ACC112 (cell line): ENCODE data around the gene FPGS.
"Not testable (repeated sequence)": the region's sequence is repeated elsewhere in the genome, so short reads cannot be mapped to it uniquely, and the experiment has no call there.

Experiments used
- H2AFZ ChIP-seq: fragments of 200-600 bp; sonication (generic); one replicate; pipeline ENCODE4 v1.6.0; 2017; ENCODE audit warnings: antibody characterized with exemption, low read length; ENCODE audit not compliant: unreplicated experiment
- H3K27ac ChIP-seq: fragments of 200-600 bp; sonication (generic); 2 replicates; pipeline ENCODE4 v1.5.1; 2014; ENCODE audit warnings: low read depth, mild to moderate bottlenecking, antibody characterized with exemption, low read length, moderate library complexity
- H3K27me3 ChIP-seq: fragments of 200-600 bp; sonication (generic); 2 replicates; pipeline ENCODE4 v1.6.1; 2014; ENCODE audit warnings: mild to moderate bottlenecking, antibody characterized with exemption, low read length, moderate library complexity, mixed read lengths; ENCODE audit not compliant: insufficient read depth
- H3K36me3 ChIP-seq: fragments of 200-600 bp; sonication (generic); 2 replicates; pipeline ENCODE4 v1.6.1; 2016; ENCODE audit warnings: mild to moderate bottlenecking, antibody characterized with exemption, low read length, moderate library complexity, mixed read lengths; ENCODE audit not compliant: insufficient read depth
- H3K4me1 ChIP-seq: fragments of 200-600 bp; sonication (generic); one replicate; pipeline ENCODE4 v1.6.1; 2016; ENCODE audit warnings: low read length, mixed read lengths; ENCODE audit not compliant: insufficient read depth, unreplicated experiment, control insufficient read depth
- H3K4me3 ChIP-seq: fragments of 200-600 bp; sonication (generic); 2 replicates; pipeline ENCODE4 v1.5.1; 2014; ENCODE audit warnings: mild to moderate bottlenecking, low read depth, low read length
- H3K79me2 ChIP-seq: fragments of 200-600 bp; sonication (generic); one replicate; pipeline ENCODE4 v1.6.0; 2016; ENCODE audit warnings: low read length; ENCODE audit not compliant: control insufficient read depth, unreplicated experiment, insufficient read depth

The FPGS gene

DNA sequence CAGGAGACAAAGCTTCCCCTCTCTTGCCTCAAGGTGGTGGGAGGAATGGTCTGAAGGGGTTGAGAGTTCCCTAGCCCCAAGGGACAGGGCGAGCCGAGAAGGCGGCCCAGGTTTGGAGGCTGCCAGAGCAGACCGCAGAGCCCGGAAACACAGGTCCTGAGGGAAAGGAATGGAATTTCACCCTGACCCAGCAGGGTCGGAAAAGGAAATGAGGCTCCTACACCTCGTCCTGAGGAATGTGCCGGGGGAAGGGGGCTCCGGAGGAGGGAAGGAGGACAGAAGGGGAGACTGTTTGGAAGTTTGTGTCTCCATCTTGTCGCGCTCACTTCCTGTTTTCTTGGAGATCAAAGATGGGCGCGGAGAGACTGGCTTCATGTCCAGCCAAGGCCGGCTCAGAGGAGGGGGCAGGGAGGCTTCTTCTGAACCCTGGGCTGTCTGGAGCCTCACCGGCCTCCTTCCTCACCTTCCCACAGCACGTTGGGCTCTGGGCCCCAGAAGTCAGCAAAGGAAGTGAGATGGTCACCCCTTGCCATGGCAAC is 42.2 kb downstream of the FPGS start:
- peak overlapping the region; percentile 43 for H3K4me3 ChIP-seq
- peak overlapping the region; percentile 1 for H2AFZ ChIP-seq
- peaks cover 86% of the 10 kb centered on the region for H3K79me2 ChIP-seq
- H3K27ac ChIP-seq: peak overlapping the region; percentile 91
- no peaks in the 10 kb centered on the region for H3K27me3 ChIP-seq
- H3K36me3 ChIP-seq: peaks cover 21% of the 10 kb centered on the region
- H3K4me1 ChIP-seq: peaks cover 60% of the 10 kb centered on the region

DNA sequence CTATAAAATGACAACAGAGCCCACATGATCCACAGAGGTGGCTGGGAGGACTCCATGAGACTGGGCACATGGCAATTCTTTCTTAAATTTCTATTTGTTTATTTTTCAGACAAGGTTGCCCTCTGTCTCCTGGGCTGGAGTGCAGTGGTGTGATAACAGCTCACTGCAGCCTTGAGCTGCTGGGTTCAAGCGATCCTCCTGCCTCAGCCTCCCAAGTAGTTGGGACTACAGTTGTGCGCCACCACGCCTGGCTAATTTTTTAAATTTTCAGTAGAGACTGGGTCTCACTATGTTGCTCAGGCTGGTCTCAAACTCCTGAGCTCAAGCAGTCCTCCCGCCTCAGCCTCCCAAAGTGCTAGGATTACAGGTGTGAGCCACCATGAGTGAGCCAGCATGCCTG is 42.9 kb downstream of the FPGS start:
- peaks cover 52% of the 10 kb centered on the region for H3K4me1 ChIP-seq
- H3K27ac ChIP-seq: peak overlapping the region; percentile 91
- H2AFZ ChIP-seq: peak overlapping the region; percentile 1
- H3K36me3 ChIP-seq: peaks cover 28% of the 10 kb centered on the region
- H3K79me2 ChIP-seq: peaks cover 88% of the 10 kb centered on the region
- H3K4me3 ChIP-seq: peak overlapping the region; percentile 56
- H3K27me3 ChIP-seq: not testable (repeated sequence)

DNA sequence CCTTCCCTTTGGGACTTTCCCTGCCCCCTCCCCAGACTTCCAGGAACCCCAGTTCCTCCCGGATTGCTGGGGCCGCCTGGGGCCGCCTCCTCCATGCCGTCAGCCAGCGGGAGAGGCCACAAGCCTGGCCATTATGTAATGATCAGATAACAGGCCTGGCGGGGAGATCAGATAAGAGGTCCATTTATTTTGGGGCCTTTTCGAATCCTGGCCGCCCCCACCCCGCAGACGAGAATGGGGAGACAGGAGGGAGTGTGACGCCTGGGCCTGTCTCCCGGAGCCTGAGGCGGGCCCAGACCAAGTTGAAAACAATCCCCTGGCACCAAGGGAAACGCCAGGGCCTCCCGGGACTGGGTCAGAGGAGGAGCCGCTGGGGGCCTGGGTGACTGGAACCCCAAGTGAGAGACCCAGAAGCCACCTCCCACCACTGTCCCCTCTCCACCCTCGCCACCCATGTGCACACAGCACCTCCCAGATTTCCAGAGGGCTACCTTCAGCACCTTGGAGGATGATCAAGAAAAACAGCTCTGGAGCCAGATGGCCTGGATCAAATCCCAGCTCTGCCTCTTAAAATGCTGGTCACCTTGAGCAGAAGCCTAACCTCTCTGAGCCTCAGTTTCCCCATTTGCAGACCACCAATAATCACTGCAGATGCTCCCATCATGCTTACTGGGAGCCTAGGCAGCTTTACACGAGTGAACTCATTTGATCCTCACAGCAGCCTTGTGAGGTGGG is 43.9 kb downstream of the FPGS start:
- H3K4me1 ChIP-seq: peaks cover 44% of the 10 kb centered on the region
- H2AFZ ChIP-seq: no peak overlapping the region
- peaks cover 88% of the 10 kb centered on the region for H3K79me2 ChIP-seq
- peak overlapping the region; percentile 91 for H3K27ac ChIP-seq
- no peaks in the 10 kb centered on the region for H3K27me3 ChIP-seq
- peak overlapping the region; percentile 56 for H3K4me3 ChIP-seq
- peaks cover 31% of the 10 kb centered on the region for H3K36me3 ChIP-seq

DNA sequence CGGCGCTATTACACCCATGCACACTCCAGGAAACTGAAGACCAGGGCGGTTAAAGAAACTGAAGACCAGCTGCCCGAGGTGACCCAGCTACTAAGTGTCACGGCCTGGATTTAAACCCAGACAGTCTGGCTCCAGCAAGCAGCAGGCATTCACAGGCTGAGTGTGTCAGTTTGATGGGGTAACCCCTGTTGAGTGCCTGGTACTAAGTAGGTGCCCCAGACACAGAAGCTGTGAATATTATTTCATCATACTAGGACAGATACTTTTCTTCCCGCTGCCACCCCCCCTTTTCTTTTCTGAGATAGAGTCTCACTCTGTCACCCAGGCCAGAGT is 44.5 kb downstream of the FPGS start:
- Histone ChIP-seq H3K4me1 (peaks cover 44% of the 10 kb centered on the region), H3K27ac (peak overlapping the region; percentile 91), H2AFZ (no peak overlapping the region), H3K27me3 (no peaks in the 10 kb centered on the region), H3K4me3 (peak overlapping the region; percentile 56), H3K79me2 (peaks cover 89% of the 10 kb centered on the region), H3K36me3 (peaks cover 30% of the 10 kb centered on the region)

DNA sequence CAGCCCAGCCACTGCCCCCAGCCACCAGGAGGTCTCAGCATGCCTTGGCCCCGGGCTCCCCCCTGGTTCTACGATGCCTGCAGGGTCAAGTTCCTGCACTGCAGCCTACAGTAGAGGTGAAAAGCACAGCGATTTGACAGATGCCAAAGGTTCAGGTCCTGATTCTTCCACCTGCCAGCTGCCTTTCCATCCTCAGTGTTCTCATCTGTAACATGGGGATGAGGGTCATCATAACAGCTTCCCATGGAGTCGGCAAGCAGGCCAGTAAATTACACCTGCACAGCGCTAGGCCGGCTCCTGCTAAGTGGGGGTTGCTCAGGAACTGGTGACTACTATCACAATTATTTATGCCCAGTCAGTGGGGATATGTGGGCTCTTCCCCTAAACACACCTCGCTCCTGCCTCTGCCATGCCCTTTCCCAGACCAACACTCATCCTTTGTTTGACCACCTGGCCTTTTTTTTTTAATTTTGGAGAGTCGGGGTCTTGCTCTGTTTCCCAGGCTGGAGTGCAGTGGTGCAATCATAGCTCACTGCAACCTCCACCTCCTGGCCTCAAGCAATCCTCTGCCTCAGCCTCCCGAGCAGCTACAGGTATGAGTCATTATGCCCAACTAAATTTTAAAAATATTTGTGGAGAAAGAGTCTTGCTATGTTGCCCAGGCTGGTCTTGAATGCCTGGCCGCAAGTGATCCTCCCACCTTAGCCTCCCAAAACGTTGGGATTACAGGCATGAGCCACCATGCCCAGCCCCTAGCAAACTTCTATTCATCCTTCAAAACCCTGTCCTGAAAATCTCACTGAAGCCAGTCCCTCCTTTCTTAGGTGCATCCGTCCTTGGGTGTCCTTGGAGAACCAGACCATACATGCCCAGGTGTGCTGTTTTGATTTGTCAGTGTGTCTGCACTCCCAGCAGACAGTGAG is 45.4 kb downstream of the FPGS start:
- Histone ChIP-seq H3K36me3 (peaks cover 38% of the 10 kb centered on the region), H3K4me3 (no peak overlapping the region), H3K79me2 (peaks cover 93% of the 10 kb centered on the region), H3K4me1 (peaks cover 51% of the 10 kb centered on the region), H3K27ac (peak overlapping the region; percentile 91), H3K27me3 (no peaks in the 10 kb centered on the region), H2AFZ (no peak overlapping the region)

DNA sequence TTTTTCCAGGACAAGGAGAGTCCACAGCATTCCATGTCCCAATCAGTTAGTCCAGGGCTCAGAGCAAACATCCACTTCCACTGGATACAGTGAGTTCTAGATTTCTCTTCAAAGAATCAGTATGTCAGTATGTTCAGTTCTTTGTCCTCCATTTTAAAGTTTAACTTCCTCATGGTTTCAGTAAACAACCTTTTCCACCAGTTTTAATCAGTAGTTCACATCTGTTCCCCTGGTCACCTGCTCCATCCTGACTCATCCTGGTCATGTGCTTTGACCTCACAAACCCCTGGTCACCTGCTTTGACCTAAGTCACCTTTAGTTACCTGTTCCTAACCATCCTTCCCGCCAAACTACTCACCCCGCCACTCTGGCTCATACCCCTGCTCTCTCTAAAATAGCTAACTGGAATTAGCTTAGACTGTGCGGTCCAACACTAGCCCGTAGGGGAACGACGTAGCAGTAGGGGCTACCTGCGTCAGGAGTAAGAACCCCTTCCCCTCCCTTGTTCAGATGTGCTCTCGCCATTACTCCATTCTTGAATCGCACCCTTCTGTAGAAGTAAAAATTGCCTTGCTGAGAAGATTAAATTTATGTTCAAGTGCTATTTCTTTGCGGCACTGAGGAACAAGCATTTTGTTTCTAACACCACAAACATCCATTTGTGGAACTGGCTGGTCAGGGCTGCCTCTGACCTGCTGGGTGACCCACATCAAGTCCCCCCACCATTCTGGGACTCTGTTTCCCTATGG is 46.2 kb downstream of the FPGS start:
- Histone ChIP-seq H2AFZ (no peak overlapping the region), H3K79me2 (peaks cover 98% of the 10 kb centered on the region), H3K4me3 (no peak overlapping the region), H3K27ac (no peak overlapping the region), H3K27me3 (no peaks in the 10 kb centered on the region), H3K36me3 (peaks cover 38% of the 10 kb centered on the region), H3K4me1 (peaks cover 51% of the 10 kb centered on the region)

DNA sequence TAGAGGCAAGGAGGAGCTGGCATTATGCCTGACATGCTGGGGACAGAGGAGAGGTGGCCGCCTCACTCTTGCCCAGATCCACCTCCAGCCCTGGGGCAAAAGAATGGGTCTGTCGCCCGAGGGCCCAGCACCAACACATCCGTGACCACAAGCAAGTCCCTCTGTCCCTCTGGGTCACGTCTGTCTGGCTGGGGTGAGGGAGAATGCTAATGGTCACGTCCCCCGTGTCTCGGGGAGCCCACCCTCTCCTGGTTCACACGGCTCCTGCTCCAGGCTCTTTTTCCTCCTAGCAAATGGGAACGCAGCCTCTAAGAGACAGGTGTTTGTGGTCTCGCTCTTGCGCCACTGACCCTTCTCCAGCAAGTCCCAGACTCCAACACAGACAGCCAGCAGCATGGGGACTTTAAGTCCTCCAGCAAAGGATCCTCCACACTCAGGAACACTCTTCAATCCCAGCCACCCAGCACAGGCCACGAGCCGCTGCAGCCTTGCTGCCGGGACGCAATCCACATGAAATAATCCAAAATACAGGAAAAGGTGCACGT is 47.7 kb downstream of the FPGS start:
- H3K27me3 ChIP-seq: no peaks in the 10 kb centered on the region
- H3K36me3 ChIP-seq: peaks cover 38% of the 10 kb centered on the region
- H3K4me3 ChIP-seq: peak overlapping the region; percentile 96; the same call in 1 of the 2 replicates
- peaks cover 99% of the 10 kb centered on the region for H3K79me2 ChIP-seq
- no peak overlapping the region for H2AFZ ChIP-seq
- no peak overlapping the region for H3K27ac ChIP-seq
- H3K4me1 ChIP-seq: peaks cover 39% of the 10 kb centered on the region

DNA sequence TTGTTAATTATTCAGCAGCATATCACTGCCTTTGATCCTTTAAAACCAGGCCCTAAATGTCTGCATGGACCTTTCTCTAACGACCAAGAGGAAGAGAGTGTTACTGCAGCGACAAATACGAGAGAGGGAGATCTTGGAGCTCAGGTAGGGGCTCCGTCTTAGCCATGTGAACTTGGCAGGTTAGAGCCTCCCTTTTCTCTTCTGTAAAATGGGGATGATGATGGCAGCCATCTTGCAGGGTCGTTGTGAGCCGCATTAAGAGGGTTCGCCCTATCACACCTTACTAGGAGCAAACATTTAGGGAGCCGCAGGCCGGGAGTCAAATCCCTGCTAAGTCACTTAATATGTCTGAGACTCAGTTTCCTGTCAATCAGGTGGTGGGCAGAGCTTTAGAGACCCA is 50.1 kb downstream of the FPGS start:
- Histone ChIP-seq H3K4me3 (peak overlapping the region; percentile 96), H3K4me1 (peaks cover 19% of the 10 kb centered on the region)

DNA sequence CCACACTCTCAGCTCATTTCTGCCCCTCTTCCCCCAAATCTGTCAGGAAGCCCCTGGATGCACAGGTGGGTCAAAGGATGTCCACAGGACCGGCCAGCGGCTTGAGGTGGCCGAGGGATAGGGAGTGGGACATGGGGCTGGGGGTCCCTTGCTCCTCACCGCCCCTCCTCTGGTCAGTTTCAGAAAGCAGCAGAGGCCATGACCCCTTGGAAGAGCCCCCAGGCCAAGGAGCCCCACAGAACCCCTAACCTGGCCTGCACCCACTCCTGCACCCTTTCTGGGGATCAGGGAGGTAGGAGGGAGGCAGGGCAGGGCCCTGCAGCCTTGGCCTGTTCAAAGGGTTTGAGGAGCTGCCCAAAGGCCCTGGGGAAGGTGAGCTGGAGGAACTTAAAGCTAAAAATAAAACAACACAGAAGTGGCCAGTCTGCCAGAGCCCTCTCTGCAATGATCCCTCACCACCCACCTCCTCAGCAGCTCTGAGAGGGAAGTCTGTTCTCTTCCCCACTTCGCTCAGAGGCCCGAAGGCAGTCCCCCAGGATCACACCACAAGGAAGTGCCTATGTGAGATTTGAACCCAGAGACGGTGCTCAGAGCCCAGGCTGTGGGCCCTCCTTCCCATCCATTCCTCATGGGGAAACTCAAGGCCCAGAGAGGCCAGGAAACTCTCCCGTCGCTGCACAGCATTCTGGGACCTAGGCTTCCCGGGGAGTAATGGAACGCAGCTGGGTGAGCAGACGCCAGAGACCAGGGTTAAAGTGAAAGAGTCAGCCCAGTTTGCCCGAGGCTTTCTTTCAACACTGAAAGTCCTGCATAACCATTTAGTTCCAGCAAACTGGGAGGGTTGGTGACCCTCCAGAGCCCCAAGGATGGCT is 50.9 kb downstream of the FPGS start:
- Histone ChIP-seq H3K79me2 (peaks cover 68% of the 10 kb centered on the region), H3K36me3 (peaks cover 34% of the 10 kb centered on the region), H2AFZ (no peak overlapping the region), H3K4me1 (peaks cover 21% of the 10 kb centered on the region), H3K4me3 (peak overlapping the region; percentile 96), H3K27me3 (no peaks in the 10 kb centered on the region), H3K27ac (peak overlapping the region; percentile 49)

More for the DNA sequence above, 50.1 kb downstream of the FPGS start:
- Histone ChIP-seq H3K27me3 (no peaks in the 10 kb centered on the region), H3K79me2 (peaks cover 75% of the 10 kb centered on the region), H2AFZ (no peak overlapping the region), H3K36me3 (peaks cover 38% of the 10 kb centered on the region), H3K27ac (no peak overlapping the region)
